GM21367 (cell line): ENCODE results near the gene SAPCD2.
"Not testable (repeated sequence)": the region's sequence is repeated elsewhere in the genome, so short reads cannot be mapped to it uniquely, and the experiment has no call there.

Experiments
- ATAC-seq: cut with Tn5 transposase; IDR thresholded peaks from one replicate; pipeline ENCODE4 v1.9.1; 2021; ENCODE audit not compliant: unreplicated experiment

The SAPCD2 gene

DNA sequence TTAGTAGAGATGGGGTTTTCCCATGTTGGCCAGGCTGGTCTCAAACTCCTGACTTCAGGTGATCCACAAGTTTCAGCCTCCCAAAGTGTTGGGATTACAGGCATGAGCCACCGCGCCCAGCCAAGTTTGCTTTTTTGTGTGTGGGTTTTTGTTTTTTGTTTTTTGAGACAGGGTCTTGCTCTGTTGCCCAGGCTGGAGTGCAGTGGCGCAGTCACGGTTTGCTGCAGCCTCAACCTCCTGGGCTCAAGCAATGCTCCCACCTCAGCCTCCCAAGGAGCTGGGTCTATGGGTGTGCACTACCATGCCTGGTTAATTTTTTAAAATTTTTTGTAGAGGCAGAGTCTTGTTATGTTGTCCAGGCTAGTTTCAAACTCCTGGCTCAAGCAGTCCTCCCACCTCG lies 36.9 kb downstream of the SAPCD2 start:
- ATAC-seq = not testable (repeated sequence)

DNA sequence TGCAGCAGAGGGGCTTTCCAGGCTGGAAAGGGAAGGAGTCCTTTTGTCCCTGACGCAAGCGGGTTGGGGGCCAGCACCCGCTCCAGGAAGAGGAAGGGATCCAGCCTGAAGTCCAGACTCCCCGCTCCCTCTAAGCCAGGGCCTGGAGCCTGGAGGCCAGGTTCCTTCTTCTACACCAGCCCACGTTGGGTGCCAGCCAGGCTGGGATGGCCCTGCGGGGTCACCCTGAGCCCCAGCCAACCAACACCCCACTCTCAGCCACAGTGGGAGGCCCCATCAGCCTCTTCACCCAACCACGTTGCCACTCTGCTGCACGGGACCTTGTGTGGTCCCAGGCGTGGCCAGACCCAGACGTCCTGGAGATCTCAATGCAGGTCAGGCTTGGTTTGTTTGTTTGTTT lies 37.5 kb downstream of the SAPCD2 start:
- no peak for ATAC-seq

DNA sequence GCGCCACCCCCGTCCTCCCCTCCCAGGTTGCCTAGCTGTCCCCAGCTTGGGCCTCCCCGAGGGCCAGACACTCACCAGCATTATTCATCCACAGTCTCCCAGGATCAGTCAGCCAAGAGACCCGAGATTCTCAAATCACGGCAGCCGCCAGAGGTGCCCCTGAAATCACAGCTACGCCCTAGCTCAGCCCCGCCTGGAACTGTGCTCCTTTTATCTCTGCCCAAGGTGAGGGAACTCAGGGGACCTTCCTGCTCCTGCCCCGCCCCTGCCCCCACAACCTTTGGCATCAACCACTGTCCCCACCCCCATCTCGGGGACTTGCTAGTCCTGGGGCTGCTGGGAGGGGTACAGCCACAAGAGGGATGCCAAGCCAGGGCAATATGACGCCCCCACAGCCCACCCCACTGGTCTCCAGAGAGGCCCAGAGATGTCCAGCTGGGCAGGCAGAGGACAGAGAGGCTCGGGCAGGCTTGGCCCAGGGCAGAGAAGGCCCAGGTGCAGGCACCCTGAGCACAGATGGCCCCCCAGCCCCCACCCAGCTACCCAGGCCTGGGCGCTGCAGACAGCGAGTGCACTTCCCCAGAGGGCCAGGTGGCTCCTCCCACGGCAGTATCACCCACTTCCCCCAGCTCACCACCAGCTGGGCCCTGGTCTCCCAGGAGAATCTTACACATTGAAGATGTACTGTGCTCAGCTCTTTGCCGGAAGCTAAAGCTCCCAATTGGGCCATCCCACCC lies 38.3 kb downstream of the SAPCD2 start, which contains the start of gene FUT7:
Gene FUT7 (minus strand): TSS at position 185 of the 737 bp plus-strand sequence. CDS start 97 bp downstream, at position 88.
- ATAC-seq = no peak

DNA sequence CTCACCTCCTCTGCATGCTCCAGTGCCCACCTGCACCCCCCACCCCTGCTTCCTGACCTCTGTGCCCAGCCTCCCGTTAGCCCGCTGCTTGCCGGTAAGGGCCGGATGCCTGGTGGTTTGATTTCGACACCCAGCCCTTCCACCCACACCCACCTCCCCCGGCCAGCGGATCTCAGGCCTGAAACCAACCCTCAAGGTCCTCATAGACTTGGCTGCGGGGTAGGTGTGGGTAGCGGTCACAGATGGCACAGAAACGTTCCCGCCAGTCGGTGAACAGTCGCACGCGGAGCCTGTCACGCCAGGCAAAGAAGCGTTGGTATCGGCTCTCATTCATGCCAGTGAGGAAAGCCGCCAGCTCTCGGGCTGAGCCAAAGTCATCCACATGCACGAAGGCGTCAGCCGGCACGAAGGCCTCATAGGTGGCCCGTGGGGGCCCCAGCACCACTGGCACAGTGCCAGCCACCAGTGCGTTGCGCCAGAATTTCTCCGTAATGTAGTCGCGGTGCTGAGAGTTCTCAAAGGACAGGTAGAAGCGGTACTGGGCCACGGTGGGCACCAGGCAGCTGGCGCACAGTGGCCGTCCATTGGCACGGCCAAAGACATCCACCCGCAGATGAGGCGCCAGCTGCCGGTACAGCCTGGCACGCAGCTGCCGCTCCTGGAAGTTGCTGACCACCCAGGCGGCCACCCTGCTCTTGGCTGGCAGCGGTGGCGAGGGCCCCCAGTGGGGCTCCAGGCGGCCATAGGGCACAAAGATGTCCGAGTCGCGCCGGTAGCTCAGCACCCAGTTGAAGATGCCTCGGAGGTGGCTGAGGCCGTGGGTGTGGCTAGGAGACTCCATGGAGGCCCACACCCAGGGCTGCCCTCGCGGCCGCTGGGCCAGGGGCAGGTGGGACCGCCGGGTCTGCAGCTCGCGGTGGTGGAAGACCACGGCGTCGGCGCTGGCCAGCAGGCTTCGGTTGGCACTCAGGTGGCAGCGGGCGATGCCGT lies 39.5 kb downstream of the SAPCD2 start:
- ATAC-seq = no peak

DNA sequence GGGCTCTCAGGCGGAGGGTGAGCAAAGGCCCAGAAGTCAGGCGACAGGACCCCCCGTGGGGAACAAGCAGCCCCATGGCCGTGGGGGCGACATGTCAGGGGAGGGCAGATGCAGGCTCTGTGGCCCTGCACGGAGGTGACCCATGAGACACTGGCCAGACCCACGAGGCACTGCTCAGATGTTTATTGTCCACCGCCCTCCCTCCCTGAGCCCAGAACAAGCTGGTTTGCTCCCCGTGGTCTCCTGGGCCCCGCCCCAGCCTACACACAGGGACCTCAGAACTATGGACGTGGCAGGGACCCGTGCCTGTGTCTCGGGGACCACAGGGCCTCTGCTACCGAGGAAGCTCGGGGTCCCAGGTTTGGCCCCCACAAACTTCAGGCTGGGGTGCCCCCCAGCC lies 40.4 kb downstream of the SAPCD2 start:
- no peak for ATAC-seq

DNA sequence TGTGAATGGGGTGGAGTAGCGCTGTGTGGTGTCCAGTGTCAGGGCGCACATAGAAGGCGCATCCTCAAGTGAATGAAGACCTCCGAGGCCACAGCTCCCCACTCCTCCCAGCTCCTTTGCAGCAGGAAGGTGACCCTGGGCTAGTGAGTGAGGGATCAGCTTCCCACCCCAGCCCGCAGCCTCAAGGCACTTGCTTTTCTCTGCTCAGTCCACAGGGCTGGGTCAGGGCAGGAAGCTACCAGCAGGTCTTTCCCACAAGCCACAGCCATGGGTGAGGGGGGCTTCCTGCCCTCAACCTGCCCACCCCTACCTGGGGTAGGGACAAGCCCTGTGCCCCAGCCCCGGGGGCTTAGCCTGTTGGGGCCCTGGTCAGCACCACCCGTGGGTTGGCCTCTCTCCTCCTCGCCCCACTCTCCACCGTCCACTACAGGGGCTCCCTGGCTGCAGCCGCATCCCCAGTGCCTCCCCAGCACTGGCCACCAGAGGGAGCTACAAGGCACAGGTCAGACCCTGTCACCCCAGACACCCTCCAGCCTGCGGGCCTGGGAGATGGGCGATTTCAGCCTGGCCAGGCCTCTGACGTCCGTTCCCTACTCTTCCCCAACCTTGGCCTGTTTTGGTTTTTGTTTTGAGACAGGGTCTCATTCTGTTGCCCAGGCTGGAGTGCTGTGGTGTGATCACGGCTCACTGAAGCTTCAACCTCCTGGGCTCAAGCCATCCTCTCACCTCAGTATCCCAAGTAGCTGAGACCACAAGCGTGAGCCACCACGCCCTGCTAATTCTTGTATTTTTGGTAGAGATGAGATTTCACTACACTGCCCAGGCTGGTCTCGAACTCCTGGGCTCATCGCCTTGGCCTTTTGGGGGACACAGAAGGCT lies 41.1 kb downstream of the SAPCD2 start:
- ATAC-seq = peak; percentile 32

DNA sequence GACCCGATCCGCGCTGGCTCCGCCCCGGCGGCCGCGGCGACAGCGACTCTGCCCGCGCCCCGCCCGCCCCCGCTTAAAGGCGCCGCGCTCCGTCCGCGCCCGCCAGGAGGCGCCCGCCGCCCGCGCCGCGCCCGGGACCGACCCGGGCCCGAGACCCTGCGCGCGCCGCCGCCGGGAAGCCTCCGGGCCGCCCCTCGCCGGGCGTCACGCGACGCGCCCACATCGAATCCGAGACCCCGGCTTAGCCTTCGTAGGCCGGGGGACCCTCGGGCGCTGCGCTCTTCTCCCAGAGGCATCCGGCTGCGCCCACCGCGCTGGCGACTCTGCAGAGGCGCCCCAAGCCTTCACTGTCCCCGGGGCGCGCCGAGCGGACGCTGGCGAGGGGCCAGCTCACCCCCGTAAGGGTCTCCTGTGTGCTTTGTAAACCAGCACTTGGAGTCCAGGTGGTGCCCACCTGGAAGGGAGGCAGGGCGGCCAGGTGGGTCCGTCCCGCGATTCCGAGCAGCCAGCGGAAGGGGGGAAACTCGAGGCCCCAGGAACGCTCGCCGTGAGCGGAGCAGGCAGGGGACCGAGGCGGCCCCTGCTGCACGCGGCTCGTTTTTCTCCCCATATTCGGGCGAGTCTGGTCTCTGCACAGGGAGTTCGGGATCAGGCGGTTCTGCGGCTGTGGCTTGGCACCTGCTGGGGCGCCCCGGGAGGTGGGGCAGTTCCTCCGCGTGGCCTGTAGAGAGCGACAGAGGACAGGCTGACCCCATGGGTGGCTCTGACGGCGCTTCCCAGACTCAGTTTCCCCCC lies 41.9 kb downstream of the SAPCD2 start:
- no peak for ATAC-seq

DNA sequence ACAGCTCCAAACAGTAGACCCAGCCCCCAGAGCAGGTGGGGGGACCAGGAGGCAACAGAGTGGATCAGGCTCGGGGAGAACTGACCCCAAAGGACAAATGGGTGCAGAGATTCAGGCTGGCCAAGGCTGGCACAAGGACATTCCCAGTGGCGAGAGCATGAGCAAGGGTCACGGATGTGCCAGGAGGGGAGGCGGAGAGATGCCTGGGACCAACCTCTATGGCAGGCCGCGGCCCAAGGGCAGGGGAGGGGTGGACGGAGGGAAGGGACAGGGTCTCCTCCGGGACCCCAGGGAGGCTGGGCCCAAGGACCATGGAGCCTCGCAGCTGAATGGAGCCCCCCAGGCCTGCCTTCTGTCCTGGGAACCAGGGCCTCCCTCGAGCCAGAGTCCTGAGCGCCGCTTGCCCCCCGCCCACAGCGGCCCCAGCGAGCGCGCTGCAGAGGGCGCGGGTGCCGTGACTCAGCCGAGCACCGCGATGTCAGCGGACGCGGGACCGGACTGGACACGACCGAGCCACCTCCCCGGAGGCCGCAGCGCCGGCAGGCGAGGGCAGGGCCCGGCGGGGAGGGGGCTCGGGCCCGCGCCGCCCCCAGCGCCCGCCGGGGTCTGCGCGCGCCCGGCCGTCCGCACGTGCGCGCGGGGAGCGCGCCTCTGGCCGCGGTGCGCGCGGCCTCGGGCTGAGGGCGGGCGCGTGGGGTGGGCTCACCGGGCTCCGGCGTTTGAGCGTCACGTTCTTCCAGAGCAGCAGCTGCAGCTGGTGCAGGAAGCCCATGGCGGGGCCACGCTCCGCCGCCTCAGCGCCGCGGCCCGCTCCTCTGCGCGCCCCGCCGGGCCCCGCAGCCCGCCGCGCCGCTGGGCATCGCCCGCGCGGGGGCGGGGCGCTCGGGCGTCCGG lies 42.7 kb downstream of the SAPCD2 start, which contains the start of gene ABCA2:
Gene ABCA2 (minus strand): TSS at position 869 of the 894 bp plus-strand sequence. CDS start 97 bp downstream, at position 772.
- ATAC-seq = no peak

DNA sequence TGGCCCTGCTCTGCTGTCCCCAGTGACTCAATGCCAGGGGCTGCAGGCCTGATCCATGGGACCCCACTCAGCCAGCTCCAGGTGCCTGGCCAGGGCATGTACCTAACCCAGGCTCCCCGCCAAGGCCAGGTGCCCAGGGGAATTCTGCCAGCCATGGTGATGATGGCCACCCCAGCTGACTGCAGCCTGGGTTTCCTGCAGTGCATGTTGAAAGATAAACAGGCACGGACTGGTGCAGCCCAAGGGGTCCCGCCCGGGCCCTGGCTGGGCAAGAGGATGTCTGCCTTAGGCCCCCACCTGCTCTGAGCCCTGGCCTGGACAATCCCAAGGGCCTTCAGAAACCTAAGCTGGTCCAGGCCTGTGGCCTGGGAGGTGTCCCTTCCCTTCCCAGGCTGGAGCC lies 43.5 kb downstream of the SAPCD2 start:
- no peak for ATAC-seq

DNA sequence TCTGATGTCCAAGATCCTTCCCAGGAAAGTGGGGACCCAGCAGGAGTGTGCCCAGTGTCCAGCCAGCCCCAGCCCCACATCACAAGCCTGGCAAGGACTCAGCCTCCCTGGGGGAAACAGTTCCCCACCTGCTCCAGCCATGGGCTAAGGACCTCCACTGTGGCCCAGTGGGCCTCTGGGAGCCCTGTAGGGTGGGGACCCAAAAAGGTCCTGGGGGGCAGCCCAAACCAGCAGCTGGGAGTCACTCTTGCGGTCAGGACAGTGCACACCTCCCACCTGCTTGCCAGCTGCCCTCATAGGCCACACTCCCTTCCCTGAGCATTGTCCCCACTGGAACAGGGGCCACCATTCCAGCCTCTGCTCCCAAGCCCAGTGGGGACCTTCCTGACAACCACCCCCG lies 44.0 kb downstream of the SAPCD2 start:
- ATAC-seq = no peak

DNA sequence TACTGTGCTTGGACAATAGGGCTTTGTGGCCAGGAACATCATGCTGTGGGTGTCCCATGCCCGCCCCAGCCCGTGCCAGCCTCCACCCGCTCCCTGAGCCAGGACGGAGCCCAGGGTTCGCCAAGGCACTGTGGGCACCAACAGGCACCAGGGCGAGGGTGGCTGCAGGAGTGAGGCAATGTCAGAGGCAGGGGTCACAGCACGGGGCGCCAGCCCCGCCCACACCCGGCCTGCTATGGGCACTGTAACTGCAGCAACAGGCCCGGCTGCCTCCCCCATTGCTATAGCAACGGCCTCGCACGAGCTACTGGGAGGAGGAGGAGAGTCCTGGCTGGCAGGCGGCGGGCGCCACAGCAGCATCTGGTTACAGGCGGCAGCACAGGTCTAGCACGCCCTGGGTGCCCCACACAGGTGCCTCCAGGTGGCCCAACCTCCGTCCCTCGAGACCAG lies 44.8 kb downstream of the SAPCD2 start:
- ATAC-seq = no peak

DNA sequence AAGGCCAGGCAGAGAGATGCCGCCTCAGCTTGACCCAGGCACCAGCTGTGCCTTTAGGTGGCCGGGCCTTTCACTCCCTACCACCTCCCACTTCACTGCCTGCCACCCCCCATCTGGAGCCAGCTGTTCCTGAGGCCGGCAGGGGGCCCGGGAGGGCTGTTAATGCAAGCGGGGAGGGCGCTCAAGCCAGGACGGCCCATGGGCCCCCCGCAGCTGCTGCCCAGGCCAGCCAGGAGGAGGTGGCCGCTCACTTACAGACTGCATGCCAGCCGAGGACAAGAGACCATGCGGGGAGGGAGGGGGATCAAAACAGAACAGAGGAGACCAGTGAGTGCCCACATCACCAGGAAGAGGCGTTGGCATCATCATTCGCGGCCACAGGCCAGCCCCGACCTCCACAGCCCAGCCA lies 46.8 kb downstream of the SAPCD2 start:
- ATAC-seq = no peak

DNA sequence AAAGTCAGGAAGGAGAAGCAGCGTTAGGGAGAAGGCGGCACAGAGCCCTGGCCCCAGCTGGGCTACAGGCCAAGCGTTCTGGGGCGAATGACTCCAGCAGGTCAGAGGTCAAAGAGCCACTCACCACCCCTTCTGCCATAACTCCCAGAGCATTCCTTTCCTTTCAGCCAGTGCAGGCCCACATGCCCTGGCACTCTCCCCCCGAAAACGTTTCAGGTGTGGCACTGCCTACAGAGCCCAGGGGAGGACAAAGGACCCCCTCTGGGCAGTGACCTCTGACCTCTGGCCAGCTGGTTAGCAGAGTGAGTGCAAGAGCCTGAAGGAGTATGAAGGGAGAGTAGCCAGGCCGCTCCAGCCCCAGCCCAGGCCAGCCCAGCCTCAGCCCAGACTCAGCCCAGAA lies 47.2 kb downstream of the SAPCD2 start:
- ATAC-seq = no peak

DNA sequence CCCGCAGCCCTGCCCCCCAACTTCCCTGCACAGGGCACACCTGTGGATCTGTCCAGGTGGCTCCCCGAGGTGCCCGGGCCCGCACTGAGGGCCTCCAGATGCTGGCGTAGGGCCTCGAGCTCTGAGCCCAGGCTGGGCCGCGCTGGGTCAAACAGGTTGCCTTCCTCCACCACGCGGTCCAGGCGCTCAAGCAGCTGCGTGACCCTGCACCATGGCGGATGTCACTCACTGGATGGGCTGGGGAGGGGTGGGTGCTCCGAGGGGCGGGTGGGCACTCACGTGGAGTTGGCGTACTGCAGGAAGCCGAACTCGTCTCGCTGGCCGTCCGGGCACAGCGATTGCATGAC lies 47.7 kb downstream of the SAPCD2 start:
- ATAC-seq = no peak

DNA sequence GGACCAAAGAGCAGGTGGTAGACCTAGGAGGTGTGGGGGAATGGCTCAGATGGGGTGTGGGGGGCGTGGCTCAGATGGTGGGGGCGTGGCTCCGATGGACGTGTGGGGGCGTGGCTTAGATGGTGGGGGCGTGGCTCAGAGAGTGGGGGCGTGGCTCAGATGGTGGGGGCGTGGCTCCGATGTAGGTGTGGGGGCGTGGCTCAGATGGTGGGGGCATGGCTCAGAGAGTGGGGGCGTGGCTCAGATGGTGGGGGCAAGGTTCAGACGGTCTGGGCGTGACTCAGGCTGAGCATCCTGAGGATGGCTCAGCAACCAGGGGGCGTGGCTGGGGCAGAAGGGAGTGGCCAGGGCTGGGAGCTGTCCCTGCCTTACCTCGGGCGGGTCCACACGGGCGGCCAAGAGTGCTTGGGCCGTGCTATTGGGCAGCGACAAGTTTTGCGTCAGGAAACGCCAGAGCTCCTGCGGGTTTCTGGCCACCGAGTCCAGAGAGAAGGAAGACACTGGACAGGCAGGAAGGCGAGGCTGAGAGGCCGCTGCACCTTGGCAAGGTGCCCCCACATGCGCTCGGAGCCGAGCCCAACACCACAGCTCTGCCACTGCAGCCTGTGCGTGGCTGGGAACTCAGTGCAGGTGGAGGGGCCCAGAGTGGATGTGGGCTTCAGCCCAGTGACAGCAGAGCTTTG lies 48.2 kb downstream of the SAPCD2 start:
- no peak for ATAC-seq

DNA sequence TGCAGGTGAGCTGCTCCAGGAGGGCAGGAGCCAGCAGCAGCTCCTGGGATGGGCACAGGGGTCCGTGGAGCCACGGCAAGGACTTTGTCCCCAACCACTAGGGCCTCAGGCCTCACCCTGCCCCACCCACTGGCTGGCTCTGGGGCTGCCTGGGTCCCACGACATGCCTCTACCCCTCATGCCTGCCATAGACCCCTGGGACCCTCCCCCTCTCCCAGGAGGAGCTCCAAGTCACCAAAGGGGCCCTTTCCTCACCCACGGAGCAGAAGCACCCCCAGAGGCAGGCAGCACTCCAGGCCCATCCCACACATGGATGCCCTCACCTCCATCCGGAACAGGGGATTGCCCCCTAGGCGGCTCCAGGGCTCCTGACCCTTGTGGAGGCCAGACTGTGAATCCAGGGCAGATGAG lies 48.8 kb downstream of the SAPCD2 start:
- no peak for ATAC-seq

DNA sequence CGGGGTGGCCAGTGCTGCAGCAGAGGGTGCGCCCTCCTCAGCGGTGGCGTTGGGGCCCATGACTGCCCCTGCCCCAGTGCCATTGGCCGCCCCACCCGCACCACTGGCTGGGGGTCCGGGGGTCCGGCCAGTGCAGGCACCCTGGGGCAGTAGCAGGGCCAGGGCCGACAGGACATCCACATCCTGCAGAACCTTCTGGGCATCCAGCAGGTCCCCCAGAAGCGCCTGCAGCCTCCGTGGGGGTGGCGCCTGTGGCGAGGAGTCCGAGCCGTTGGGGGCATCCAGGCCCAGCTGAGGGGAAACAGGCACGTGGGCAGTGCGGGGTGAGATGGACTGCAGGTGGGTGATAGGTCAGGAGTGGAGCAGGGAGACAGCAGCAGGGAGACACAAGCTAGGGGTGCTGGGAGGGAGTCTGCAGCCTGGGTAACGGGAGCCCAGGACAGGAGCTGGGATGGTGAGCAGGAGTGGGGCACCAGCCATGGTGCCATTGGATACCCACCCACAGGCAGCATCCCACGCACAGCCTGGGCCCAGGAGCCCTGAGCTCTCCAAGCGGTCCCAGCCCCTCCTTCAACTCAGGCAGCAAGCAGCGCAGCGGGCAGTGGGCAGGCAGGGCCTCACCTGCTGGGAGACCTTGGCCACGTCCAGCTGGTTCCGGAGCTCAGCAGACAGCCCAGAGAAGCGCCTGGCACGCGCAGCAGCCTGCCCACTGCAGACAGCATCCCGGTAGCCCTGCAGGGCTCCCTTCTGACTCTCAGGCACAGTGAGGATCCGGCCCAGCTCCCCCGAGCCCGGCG lies 49.4 kb downstream of the SAPCD2 start:
- ATAC-seq = no peak
